ENCODE results near the gene MROH9.

Gene MROH9

DNA sequence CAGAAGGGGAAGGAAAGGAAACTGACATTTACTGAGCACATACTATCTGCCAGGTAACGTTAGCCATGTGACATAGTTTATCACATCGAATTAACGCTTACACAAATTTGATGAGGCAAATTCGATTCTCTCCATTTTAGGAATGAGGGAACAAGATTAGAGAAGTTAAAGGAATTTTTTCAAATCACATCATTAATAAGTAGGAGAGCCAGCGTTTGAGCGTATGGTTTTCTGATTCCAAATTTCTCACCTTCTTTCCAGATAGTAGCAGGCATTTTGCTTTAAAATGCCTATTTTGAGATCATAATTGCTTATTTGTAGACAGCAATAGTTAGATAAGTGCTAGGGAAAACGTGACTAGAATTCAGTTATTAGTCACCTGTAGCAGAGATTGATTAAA lies 174.6 kb downstream of the MROH9 start:
- H3K4me1 Mint-ChIP-seq = peaks cover 11% of the 10 kb centered on the region
- H3K36me3 Mint-ChIP-seq (ENCODE audit: low read depth) = no peaks in the 10 kb centered on the region
- H3K9me3 Mint-ChIP-seq = peaks cover 4% of the 10 kb centered on the region
- H3K27ac Mint-ChIP-seq = no peak overlapping the region
- no peak overlapping the region for H3K4me3 Mint-ChIP-seq
- peaks cover 14% of the 10 kb centered on the region for H3K27me3 Mint-ChIP-seq (ENCODE audit: low read depth)
- TF ChIP-seq, protein P1, sequence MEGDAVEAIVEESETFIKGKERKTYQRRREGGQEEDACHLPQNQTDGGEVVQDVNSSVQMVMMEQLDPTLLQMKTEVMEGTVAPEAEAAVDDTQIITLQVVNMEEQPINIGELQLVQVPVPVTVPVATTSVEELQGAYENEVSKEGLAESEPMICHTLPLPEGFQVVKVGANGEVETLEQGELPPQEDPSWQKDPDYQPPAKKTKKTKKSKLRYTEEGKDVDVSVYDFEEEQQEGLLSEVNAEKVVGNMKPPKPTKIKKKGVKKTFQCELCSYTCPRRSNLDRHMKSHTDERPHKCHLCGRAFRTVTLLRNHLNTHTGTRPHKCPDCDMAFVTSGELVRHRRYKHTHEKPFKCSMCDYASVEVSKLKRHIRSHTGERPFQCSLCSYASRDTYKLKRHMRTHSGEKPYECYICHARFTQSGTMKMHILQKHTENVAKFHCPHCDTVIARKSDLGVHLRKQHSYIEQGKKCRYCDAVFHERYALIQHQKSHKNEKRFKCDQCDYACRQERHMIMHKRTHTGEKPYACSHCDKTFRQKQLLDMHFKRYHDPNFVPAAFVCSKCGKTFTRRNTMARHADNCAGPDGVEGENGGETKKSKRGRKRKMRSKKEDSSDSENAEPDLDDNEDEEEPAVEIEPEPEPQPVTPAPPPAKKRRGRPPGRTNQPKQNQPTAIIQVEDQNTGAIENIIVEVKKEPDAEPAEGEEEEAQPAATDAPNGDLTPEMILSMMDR (IDR thresholded peaks at IDR 0.05; ENCODE audit: unreplicated experiment in 3 of 3) = no peak

DNA sequence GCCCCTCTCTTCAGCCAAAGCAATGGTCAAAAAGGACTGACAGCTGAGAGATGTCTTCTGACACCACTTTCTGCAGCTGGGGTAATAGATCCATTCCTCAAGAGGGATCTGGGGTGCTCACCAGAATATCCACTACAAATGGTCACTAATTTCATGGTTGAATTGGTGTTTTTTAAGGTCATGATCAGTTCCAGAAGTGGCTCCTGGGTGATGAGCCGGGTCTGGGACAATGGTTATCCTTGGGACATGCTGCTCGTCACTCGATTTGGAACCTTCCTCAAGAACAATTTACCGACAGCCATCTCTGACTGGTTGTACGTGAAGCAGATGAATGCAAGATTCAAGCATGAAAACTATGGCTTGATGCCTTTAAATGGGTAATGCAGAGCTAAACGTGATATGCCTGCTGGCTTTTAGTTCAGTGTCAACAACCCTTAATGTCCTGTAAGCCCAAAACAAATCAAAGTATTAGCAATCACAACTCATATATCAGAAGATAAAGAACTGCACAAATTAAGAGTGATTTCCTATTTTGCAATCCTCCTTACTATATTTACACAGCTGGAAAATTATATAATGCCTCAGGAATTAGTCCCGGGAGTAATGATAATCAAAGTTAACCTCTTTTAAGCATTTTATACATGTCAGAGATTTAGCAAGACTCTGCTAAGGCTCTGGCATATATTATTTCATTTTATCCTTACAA lies 175.4 kb downstream of the MROH9 start:
- Mint-ChIP-seq H3K27ac (peak overlapping the region in 1 of 3 experiments; percentile 8), H3K4me3 (no peak overlapping the region), H3K36me3 (ENCODE audit: low read depth) (no peaks in the 10 kb centered on the region), H3K4me1 (peaks cover 11% of the 10 kb centered on the region), H3K9me3 (peaks cover 4% of the 10 kb centered on the region), H3K27me3 (ENCODE audit: low read depth) (peaks cover 14% of the 10 kb centered on the region)
- TF ChIP-seq, protein P1 (IDR thresholded peaks at IDR 0.05; ENCODE audit: unreplicated experiment in 3 of 3) = no peak

DNA sequence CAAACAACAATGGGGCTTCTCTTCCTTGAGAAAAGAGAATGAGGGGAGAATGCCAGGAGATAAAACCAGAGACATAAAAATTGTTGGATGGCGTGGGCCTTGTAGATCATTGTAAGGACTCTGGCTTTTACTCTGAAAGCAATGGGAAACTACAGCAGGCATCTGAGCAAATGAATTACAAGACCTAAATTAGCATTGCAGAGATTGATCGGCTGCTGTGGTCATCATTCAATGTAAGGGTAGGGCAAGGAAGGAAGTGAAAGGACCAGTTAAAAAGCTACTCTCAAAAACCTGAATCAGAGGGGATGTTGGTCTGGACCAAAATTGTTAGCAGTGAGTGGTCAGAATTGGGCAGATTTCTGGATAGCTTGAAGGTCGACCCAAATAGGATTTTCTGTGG lies 176.8 kb downstream of the MROH9 start:
- Mint-ChIP-seq H3K27ac (no peak overlapping the region), H3K27me3 (ENCODE audit: low read depth) (peaks cover 14% of the 10 kb centered on the region), H3K36me3 (ENCODE audit: low read depth) (no peaks in the 10 kb centered on the region), H3K9me3 (peaks cover 4% of the 10 kb centered on the region), H3K4me3 (no peak overlapping the region), H3K4me1 (peaks cover 11% of the 10 kb centered on the region)
- TF ChIP-seq, protein P1 (IDR thresholded peaks at IDR 0.05; ENCODE audit: unreplicated experiment in 3 of 3) = no peak

DNA sequence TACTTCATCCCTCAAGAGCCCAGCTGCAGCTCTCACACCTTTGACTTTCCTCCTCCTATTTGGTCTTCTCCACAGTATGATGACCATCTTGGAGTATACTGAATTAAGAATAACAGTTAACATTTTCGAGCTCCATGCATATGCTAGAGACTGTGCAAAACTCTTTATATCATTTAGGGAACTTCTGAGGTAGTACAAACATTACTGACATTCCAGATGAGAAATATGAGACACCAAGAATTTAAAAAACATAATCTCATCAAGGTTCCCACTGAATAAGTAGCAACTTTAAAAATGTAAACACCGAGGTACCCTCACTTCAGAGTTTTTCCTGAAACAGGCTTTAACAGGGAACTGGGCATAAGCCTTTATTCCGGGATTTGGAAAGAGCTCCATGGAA lies 178.0 kb downstream of the MROH9 start:
- Mint-ChIP-seq H3K27ac (peak overlapping the region in 1 of 3 experiments; percentile 52), H3K4me1 (peaks cover 11% of the 10 kb centered on the region), H3K9me3 (peaks cover 4% of the 10 kb centered on the region), H3K4me3 (no peak overlapping the region), H3K36me3 (ENCODE audit: low read depth) (no peaks in the 10 kb centered on the region), H3K27me3 (ENCODE audit: low read depth) (peaks cover 13% of the 10 kb centered on the region)
- TF ChIP-seq, protein P1 (IDR thresholded peaks at IDR 0.05; ENCODE audit: unreplicated experiment in 3 of 3) = no peak

Measured in nephron (organoid).